ENCODE data around the gene APOA4. TPM values are rescaled to one million over a fixed set of nuclear protein-coding genes. Genes with fewer than 3 reads are reported as not detected.

APOA4 gene
- total RNA-seq, 1 experiment from 2014 or later, result not detected

DNA sequence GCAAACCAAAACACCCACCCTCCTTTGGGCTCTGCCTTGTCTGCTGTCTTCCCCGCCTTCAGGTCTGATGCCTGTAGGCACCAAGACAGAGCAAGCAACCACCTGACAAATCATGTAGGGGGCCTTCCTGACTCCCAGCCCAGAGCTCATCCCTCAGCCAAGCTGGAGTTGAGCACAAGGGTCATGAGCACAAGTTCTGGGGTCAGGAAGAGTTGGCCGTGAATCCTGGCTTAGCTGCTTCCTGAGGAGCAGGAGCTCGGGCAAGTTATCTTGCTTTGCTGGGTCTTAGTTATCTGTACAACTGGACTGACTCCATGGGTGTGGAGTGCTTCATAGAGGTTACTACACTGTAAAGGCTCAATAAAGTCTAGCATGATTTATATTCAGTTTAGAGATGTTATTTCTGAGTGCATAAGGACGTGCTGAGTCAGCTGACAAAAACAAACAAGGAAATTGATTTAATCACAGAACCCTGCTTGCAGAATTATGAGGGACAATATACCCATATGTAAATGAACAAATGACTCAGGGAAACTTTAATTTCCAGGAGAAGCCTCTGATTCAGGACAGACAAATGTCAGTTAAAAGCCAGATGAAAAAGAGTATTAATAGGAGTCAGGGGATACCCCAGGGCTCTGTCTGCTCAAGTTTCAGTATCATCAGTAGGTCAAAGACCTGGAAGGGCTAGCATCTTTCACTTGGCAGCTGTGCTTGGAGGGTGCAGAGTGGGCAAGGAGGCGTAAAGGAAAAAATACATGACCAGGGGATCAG is 29.3 kb upstream of the APOA4 start:
- in situ Hi-C loops (cut with HindIII; ENCODE audit: low pct_unique_long_range_greater_than_20kb, low sequenced_read_pairs), result no loop called here
- no peak for DNase-seq (ENCODE audit: low read depth, low spot score)

GRCh38 chr11:116851626-116852025 is 28.5 kb upstream of the APOA4 start:
- in situ Hi-C loops (cut with HindIII; ENCODE audit: low pct_unique_long_range_greater_than_20kb, low sequenced_read_pairs), result no loop called here
- DNase-seq (ENCODE audit: low read depth, low spot score), result no peak

DNA sequence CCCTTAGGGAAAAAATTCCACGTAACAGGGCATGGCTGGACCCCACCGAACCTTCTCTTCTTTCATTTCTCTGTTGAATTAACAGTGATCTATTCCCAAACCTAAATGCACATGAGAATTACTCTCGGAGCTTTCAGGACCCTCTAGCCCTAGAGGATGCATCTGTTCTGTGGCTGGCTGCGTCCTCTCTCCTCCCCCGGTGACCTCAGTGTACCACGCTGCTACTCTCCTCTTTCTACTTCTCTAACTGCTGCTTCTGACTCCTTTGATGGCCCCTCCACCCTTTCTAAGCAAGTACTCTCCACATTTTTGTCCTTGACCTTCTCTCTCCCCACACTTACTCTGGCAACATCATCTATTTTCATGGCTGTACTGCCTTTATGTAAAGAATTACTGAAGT is 26.4 kb upstream of the APOA4 start:
- in situ Hi-C loops (cut with HindIII; ENCODE audit: low pct_unique_long_range_greater_than_20kb, low sequenced_read_pairs), result no loop called here
- DNase-seq (ENCODE audit: low read depth, low spot score), result no peak

GRCh38 chr11:116849060-116849459 is 26.0 kb upstream of the APOA4 start:
- in situ Hi-C loops (cut with HindIII; ENCODE audit: low pct_unique_long_range_greater_than_20kb, low sequenced_read_pairs), result no loop called here
- DNase-seq (ENCODE audit: low read depth, low spot score), result no peak

DNA sequence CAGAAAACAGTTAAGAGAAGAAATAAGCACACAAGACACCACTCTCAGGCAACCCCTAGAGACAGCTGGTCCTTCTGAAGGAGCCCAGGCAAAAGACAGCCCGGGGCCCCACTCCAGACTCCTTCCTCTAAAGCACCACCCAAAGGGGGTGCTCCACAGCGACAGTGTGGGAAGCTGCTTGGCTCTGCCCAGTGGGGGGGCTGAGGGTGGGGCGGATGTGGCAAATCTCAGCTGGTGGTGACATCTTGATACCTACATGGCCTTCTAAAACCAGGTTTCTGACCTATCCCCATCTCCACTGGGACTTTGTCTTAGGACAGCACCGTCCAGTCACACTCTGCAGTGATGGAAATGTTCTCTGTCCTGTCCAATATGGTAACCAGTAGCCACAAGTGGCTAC is 24.5 kb upstream of the APOA4 start:
- no peak for DNase-seq (ENCODE audit: low read depth, low spot score)
- in situ Hi-C loops (cut with HindIII; ENCODE audit: low pct_unique_long_range_greater_than_20kb, low sequenced_read_pairs), result no loop called here

GRCh38 chr11:116844722-116845121 is 21.6 kb upstream of the APOA4 start:
- in situ Hi-C loops (cut with HindIII; ENCODE audit: low pct_unique_long_range_greater_than_20kb, low sequenced_read_pairs), result no loop called here
- DNase-seq (ENCODE audit: low read depth, low spot score), result no peak

DNA sequence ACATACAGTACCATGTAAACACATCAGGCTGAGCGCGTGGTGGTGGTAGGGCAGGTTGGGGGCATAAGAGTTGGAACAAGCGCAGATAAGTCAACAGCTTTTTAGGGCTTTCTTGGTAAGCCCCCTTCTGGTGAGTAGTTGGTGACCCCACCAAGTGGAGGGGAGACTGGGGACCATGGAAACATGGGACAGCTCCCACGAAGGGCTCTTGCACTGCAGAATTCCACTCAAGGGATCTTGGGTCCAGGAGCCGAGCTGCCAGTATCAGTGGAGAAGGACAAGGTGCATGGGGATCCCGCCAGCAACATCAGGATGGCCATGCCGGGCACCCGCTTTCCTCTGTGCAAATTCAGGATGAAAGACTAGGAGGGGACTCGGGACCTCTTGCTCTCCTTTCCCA is 20.6 kb upstream of the APOA4 start:
- no peak for DNase-seq (ENCODE audit: low read depth, low spot score)
- in situ Hi-C loops (cut with HindIII; ENCODE audit: low pct_unique_long_range_greater_than_20kb, low sequenced_read_pairs), result no loop called here

GRCh38 chr11:116842909-116843308 is 19.8 kb upstream of the APOA4 start:
- in situ Hi-C loops (cut with HindIII; ENCODE audit: low pct_unique_long_range_greater_than_20kb, low sequenced_read_pairs), result no loop called here
- DNase-seq (ENCODE audit: low read depth, low spot score), result no peak

DNA sequence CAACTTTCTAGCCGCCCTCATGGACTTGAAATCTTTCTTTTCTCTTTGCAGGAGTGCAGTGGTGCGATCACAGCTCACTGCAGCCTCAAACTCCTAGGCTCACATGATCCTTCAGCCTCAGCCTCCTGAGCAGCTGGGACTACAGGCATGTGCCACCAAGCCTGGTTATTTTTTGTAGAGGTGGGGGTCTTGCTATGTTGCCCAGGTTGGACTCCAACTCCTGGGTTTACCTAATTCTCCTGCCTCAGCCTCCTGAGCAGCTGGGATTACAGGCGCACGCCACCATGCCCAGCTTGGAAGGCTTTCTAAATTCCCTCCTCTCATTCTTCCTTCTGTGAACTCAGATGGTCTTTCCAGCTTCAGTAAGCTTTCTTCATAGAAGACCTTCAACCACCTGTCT is 19.0 kb upstream of the APOA4 start:
- in situ Hi-C loops (cut with HindIII; ENCODE audit: low pct_unique_long_range_greater_than_20kb, low sequenced_read_pairs), result no loop called here
- no peak for DNase-seq (ENCODE audit: low read depth, low spot score)

GRCh38 chr11:116840746-116841296 is 17.7 kb upstream of the APOA4 start:
- no peak for DNase-seq (ENCODE audit: low read depth, low spot score)
- in situ Hi-C loops (cut with HindIII; ENCODE audit: low pct_unique_long_range_greater_than_20kb, low sequenced_read_pairs), result no loop called here

- DNase-seq (ENCODE audit: low read depth, low spot score), result no peak
- in situ Hi-C loops (cut with HindIII; ENCODE audit: low pct_unique_long_range_greater_than_20kb, low sequenced_read_pairs), result no loop called here
These were observed 17.2 kb upstream of the APOA4 start for GRCh38 chr11:116840224-116840745.

GRCh38 chr11:116838321-116839084 is 15.4 kb upstream of the APOA4 start:
- no peak for DNase-seq (ENCODE audit: low read depth, low spot score)
- in situ Hi-C loops (cut with HindIII; ENCODE audit: low pct_unique_long_range_greater_than_20kb, low sequenced_read_pairs), result no loop called here

DNA sequence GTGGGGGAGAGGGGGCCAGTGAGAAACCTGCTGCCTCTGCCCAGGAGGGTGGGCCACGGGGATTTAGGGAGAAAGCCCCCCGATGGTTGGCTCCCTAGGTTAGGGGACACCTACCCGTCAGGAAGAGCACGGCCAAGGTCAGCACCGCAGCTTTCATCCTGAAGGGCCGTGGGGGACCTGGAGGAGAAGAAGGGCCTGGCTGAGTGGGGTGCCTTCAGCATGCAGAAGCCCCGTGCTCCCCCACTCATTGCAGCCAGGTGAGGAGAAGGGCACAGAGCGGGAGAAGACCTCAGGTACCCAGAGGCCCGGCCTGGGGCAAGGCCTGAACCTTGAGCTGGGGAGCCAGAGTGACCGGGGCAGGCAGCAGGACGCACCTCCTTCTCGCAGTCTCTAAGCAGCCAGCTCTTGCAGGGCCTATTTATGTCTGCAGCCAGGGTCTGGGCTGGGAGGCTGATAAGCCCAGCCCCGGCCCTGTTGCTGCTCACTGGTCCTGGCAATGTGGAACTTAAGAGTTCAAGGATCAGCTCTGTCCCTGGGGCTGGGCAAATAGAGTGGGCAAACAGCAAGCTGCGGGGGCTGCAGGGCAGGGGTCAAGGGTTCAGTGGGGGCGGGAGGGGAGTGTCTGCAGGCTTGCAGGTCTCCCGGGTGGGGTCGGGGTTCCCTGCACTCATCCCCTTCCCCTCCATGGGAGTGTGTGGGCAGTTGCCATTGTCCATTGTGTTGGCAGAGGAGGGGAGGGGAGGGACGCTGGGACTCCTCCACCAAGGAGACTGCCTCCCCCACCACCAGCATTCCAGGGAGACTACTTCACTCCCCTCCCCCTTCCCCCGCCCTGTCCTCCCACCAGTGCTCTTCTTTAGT is 14.4 kb upstream of the APOA4 start, which contains the start of gene APOA1:
Gene APOA1 (minus strand): TSS at position 392 of the 861 bp plus-strand sequence. CDS start 235 bp downstream, at position 157.
- in situ Hi-C loops (cut with HindIII; ENCODE audit: low pct_unique_long_range_greater_than_20kb, low sequenced_read_pairs), result no loop called here
- no peak for DNase-seq (ENCODE audit: low read depth, low spot score)

DNA sequence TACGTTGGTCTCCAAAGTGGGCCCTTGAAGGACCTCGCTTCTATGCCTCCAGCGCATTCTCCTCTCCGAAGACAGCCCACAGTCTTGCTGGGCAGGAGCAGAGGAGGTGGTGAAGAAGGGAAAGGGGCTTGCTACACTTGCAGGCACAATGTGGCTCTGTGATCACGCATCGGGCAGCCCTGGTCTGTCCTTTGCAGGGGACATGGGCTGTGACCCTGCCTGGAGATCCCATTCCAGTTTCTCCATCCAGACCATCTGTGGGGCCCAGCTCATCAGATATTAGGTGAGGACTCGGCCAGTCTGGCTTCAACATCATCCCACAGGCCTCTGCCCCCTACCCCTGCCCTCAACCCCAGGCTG is 13.5 kb upstream of the APOA4 start:
- DNase-seq (ENCODE audit: low read depth, low spot score), result no peak
- in situ Hi-C loops (cut with HindIII; ENCODE audit: low pct_unique_long_range_greater_than_20kb, low sequenced_read_pairs), result no loop called here

DNA sequence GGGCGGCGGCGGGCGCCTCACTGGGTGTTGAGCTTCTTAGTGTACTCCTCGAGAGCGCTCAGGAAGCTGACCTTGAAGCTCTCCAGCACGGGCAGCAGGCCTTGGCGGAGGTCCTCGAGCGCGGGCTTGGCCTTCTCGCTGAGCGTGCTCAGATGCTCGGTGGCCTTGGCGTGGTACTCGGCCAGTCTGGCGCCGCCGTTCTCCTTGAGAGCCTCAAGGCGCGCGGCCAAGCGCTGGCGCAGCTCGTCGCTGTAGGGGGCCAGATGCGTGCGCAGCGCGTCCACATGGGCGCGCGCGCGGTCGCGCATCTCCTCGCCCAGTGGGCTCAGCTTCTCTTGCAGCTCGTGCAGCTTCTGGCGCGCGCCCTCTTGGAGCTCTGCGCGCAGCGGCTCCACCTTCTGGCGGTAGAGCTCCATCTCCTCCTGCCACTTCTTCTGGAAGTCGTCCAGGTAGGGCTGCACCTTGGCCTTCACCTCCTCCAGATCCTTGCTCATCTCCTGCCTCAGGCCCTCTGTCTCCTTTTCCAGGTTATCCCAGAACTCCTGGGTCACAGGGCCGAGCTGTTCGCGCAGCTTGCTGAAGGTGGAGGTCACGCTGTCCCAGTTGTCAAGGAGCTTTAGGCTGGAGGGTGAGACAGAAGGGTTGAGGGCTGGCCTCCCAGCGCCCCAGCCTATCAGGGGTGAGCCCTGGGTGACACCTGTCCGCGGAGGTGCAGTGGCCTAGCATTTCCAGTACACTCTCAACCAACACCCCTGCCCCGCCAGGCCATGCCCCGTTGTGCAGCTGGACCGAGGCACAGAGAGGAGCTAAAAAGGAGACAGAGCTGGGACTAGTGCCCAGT is 12.9 kb upstream of the APOA4 start:
- DNase-seq (ENCODE audit: low read depth, low spot score), result peak; percentile 85
- in situ Hi-C loops (cut with HindIII; ENCODE audit: low pct_unique_long_range_greater_than_20kb, low sequenced_read_pairs), result no loop called here

- in situ Hi-C loops (cut with HindIII; ENCODE audit: low pct_unique_long_range_greater_than_20kb, low sequenced_read_pairs), result no loop called here
- DNase-seq (ENCODE audit: low read depth, low spot score), result no peak
These were observed 12.1 kb upstream of the APOA4 start for GRCh38 chr11:116835042-116835772.
